ENCODE data around the gene CDA. TPM values are rescaled to one million over a fixed set of nuclear protein-coding genes. Genes with fewer than 3 reads are reported as not detected.

Gene CDA
- polyA plus RNA-seq, 3 donors: 4.6 to 6.3 (median 6.2) TPM

DNA sequence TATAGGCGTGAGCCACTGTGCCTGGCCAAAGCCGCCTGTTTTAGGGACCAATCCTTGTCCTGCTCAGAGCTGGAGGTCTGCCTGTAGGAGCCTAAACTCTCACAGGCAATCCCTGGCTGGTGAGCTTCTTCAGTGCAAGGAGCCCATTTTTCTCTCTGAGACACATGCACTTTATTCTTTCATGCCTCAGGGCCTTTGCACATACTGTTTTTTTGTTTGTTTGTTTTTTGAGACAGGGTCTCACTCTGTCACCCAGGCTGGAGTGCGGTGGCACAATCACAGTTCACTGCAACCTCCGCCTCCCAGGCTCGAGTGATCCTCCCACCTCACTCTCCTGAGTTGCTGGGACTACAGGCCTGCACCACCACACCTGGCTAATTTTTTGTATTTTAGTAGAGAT, 22.8 kb downstream of the CDA start:
- DNase-seq: no peak

- DNase-seq: no peak
These were observed 23.4 kb downstream of the CDA start for GRCh38 chr1:20612221-20612746.

DNA sequence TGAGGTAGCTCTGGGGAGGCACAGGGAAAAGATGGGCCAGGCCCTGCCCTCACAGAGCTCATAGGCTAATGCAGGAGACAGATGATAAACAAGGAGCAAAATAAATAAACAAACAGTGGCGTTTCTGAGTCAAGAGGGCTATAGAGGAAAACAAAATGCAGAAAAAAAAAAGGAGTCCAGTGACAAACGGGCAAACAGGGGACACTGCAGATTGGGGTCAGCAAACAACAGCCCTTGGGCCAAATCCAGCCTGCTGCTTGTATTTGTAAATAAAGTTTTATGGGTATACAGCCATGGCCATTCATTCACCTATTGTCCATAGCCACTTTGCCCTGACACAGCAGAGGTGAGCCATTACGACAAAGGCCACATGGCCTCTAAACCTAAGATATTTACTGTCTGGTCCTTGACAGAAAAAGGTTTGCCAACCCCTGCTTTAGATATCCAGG, 25.3 kb downstream of the CDA start:
- no peak for DNase-seq

- DNase-seq: no peak
These were observed 27.3 kb downstream of the CDA start for GRCh38 chr1:20615946-20616846.

- no peak for DNase-seq
These were observed 28.1 kb downstream of the CDA start for GRCh38 chr1:20616847-20617487.

DNA sequence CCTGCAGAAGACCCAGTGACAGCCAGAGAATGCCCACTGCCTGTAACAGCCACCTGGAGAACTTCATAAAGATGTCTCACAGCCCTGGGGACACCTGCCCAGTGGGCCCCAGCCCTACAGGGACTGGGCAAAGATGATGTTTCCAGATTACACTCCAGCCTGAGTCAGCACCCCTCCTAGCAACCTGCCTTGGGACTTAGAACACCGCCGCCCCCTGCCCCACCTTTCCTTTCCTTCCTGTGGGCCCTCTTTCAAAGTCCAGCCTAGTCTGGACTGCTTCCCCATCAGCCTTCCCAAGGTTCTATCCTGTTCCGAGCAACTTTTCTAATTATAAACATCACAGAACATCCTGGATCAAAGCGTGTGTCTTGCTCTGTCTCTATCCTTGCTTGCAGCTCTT, 29.7 kb downstream of the CDA start:
- DNase-seq: no peak

GRCh38 chr1:20619999-20620398, 31.1 kb downstream of the CDA start:
- no peak for DNase-seq

DNA sequence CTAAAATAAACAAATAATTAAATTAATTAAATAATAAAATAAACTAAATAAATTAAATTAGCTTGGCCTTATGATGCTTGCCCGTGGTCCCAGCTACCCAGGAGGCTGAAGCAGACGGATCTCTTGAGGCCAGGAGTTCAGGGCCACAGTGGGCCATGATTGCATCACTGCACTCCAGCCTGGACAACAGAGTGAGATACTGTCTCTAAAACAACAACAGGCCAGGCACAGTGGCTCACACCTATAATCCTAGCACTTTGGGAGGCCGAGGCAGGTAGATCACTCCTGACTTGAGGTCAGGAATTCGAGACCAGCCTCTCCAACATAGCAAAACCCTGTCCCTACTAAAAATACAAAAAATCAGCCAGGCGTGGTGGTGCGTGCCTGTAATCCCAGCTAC, 32.1 kb downstream of the CDA start:
- no peak for DNase-seq

DNA sequence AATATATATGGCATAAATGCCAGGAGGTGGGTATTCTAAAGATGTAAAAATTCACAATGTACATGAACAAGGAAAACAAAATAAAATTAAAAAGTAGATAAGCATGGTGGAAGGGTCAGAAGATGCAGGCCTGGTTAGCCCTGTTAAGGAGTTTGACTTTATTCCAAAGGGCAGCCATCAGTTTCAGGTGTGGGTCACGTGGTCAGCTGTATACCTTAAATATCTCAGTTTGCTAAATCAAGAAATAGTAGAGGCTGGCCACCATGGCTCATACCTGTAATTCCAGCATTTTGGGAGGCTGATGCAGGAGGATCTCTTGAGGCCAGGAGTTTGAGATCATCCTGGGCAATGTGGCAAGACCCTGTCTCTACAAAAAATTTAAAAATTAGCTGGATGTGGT, 35.8 kb downstream of the CDA start:
- no peak for DNase-seq

DNA sequence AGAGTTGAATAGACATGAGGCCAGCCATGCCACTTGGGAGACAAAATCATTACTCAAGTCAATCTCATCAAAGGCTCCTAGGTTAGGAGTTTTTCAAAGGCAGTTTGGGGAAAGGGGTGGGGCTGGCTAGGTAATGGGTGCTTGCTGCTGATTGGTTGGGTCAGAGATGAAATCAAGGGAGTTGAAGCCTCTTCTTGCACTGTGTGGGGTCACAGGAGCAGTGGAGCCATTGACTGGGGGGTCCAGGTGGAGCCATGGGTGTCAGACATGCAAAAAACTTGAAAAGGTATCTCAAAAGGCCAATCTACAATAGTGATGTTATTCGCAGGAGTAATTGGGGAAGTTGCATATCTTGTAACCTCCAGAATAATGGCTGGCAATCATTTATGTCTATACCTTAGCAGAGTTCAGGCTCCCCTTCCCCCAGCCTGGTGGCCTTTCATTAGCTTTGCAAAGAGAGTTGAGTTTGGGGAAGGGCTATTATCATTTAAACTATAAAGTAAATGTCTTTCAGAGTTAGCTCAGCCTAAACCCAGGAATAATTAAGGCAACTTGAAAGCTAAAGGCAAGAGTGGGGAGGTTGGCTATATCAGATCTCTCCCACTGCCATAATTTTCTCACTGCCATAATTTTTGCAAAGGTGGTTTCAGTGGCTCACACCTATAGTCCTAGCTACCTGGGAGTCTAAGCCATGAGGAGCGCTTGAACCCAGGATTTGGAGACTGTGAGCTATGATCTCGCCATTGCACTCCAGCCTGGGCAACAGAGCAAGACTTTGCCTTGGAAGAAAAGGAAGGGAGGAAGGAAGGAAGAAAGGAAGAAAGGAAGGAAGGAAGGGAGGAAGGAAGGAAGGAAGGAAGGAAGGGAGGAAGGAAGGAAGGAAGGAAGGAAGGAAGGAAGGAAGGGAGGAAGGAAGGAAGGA, 36.5 kb downstream of the CDA start:
- DNase-seq: no peak

- no peak for DNase-seq
These were observed 37.2 kb downstream of the CDA start for GRCh38 chr1:20626098-20626427.

- DNase-seq: no peak
These were observed 37.6 kb downstream of the CDA start for GRCh38 chr1:20626524-20626923.

DNA sequence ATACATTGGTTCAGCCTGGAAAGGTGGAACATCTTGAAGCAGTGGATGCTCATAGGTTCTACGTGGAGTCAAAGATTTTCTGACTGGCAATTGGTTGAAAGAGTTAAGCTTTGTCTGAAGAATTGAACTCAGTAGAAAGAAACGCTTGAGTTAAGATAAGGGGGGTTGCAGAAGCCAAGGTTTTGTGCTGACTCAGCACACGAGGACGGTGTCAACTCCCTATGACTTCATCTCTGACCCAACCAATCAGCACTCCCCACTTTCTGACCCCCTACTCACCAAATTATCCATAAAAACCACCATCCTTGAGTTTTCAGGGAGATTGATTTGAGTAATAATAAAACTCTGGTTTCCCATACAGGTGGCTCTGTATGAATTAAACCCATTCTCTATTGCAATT, 41.8 kb downstream of the CDA start:
- DNase-seq: no peak

GRCh38 chr1:20632386-20632785, 43.5 kb downstream of the CDA start:
- DNase-seq: no peak

DNA sequence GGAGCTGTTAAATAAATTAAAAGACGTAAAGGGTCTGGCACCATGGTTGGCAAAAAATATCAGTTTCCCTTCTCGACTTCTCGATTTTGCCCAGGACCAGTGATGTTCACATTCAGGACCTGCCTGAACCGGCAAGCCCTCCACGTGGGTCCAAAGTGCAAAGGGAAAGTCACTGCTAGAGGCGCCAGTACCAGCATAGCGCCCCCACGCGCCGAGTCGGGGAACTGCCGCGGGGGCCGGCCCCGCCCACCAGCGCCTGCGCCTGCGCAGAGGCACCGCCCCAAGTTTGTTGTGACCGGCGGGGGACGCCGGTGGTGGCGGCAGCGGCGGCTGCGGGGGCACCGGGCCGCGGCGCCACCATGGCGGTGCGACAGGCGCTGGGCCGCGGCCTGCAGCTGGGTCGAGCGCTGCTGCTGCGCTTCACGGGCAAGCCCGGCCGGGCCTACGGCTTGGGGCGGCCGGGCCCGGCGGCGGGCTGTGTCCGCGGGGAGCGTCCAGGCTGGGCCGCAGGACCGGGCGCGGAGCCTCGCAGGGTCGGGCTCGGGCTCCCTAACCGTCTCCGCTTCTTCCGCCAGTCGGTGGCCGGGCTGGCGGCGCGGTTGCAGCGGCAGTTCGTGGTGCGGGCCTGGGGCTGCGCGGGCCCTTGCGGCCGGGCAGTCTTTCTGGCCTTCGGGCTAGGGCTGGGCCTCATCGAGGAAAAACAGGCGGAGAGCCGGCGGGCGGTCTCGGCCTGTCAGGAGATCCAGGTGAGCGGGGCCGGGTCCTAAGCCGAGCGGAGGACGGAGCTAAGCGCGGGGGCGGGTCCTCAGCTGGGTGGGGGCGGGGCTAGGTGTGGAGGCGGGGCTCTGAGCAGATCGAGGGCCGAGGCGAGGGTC, 44.5 kb downstream of the CDA start, which contains the start of gene PINK1:
Gene PINK1 (plus strand): TSS at position 269 of the 875 bp plus-strand sequence. CDS start 91 bp downstream, at position 360.
- peak; percentile 74 for DNase-seq

DNA sequence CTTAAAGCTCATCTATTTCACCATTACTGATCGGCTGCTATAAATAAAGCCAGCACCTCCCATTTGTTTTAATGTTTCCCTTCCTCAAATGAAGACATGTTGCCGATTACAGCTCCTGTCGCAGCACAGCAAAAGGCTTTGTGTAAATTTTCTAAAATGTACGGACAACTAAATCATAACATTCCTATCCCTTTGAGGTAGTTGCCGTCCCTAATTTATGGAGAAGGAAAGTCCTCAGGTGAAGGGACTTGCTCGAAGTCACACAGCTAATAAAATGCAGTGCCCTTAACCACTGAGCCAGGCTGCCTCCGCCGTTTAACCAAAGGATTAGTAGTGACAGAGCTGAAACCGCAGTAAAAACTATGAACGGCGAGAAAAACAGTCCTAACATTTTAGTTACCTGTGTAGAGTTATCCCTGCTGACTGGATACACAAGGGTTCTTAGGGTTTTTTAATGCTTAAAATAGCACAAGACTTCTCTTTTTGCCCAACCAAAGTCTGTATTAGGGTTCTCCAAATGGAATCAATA, 45.2 kb downstream of the CDA start:
- no peak for DNase-seq

DNA sequence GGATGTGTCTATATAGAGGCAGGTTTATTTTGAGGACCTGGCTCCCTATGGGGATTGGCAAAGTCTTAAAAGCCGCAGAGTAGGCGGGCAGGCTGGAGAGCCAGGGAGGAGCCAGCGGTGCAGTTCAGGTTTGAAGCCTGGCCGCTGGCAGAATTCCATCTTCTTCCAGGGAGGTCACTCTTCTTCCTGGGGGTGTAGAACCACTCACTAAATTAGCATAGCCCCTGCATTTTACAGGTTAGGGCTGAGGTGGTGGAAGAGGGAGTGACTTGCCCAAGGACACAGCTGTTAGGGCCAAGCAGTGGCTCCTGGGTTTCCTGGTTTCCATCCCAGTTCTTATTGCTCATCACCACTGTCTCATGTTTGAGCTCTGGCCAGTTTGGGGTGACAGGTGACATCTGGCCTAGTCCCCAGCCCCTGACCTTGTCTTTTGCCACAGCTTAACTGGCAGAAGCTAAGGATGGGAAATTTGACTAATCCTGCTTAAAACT, 45.7 kb downstream of the CDA start:
- peak; percentile 22 for DNase-seq

- DNase-seq: no peak
These were observed 48.0 kb downstream of the CDA start for GRCh38 chr1:20636785-20637347.

DNA sequence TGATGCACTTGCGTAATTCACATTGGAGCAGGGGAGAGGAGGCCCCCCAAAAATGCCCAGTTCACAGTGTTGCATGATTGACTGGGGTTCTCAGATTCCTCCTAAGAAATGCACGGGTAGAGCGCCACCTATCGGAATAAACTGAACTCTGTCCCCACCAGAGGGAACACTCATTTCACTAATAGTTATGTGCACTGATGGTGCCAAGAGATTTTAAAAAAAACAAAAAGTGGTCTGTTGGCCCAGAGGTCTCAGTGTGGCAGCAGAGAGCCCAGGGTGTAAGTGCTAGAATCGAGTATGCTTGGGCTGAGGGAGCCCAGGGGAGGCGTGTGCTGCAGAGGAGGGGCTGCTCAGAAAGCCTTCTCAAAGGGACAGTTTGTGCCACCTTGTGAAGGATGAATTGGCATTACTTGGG, 51.3 kb downstream of the CDA start:
- DNase-seq: no peak

GRCh38 chr1:20641975-20642374, 53.1 kb downstream of the CDA start:
- DNase-seq: no peak

All from renal pelvis (tissue), 4 donors.